ENCODE data around the gene SUGP1. TPM values are rescaled to one million over a fixed set of nuclear protein-coding genes. Genes with fewer than 3 reads are reported as not detected.

SUGP1 gene
- total RNA-seq, 1 donor = 27.1 TPM

GRCh38 chr19:19239675-19240074 is 80.6 kb downstream of the SUGP1 start:
- H3K36me3 ChIP-seq (ENCODE audit: insufficient read depth, low read length) = no peaks in the 10 kb centered on the region
- H3K79me2 ChIP-seq (ENCODE audit: insufficient read depth, low read length) = no peaks in the 10 kb centered on the region
- H3K4me1 ChIP-seq (ENCODE audit: insufficient read depth, low read length) = no peaks in the 10 kb centered on the region
- no peak overlapping the region for H3K4me2 ChIP-seq (ENCODE audit: insufficient read depth, low read length)
- H3K27ac ChIP-seq (ENCODE audit: low read depth, low read length) = no peak overlapping the region
- TF ChIP-seq, protein P1, sequence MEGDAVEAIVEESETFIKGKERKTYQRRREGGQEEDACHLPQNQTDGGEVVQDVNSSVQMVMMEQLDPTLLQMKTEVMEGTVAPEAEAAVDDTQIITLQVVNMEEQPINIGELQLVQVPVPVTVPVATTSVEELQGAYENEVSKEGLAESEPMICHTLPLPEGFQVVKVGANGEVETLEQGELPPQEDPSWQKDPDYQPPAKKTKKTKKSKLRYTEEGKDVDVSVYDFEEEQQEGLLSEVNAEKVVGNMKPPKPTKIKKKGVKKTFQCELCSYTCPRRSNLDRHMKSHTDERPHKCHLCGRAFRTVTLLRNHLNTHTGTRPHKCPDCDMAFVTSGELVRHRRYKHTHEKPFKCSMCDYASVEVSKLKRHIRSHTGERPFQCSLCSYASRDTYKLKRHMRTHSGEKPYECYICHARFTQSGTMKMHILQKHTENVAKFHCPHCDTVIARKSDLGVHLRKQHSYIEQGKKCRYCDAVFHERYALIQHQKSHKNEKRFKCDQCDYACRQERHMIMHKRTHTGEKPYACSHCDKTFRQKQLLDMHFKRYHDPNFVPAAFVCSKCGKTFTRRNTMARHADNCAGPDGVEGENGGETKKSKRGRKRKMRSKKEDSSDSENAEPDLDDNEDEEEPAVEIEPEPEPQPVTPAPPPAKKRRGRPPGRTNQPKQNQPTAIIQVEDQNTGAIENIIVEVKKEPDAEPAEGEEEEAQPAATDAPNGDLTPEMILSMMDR (IDR thresholded peaks at IDR 0.05; ENCODE audit: extremely low read depth, low read depth, low read length) = no peak
- DNase-seq (ENCODE audit: insufficient read length, low spot score, missing footprints) = peak; percentile 1
- no peaks in the 10 kb centered on the region for H4K20me1 ChIP-seq (ENCODE audit: insufficient read depth, low read length)
- H3K9me3 ChIP-seq (ENCODE audit: low read depth, low read length) = peaks cover 1% of the 10 kb centered on the region
- no peaks in the 10 kb centered on the region for H3K27me3 ChIP-seq (ENCODE audit: insufficient read depth, low read length)
- H3K4me3 ChIP-seq (ENCODE audit: insufficient read depth, low read length) = no peak overlapping the region
- no peak overlapping the region for H2AFZ ChIP-seq (ENCODE audit: low read length)

DNA sequence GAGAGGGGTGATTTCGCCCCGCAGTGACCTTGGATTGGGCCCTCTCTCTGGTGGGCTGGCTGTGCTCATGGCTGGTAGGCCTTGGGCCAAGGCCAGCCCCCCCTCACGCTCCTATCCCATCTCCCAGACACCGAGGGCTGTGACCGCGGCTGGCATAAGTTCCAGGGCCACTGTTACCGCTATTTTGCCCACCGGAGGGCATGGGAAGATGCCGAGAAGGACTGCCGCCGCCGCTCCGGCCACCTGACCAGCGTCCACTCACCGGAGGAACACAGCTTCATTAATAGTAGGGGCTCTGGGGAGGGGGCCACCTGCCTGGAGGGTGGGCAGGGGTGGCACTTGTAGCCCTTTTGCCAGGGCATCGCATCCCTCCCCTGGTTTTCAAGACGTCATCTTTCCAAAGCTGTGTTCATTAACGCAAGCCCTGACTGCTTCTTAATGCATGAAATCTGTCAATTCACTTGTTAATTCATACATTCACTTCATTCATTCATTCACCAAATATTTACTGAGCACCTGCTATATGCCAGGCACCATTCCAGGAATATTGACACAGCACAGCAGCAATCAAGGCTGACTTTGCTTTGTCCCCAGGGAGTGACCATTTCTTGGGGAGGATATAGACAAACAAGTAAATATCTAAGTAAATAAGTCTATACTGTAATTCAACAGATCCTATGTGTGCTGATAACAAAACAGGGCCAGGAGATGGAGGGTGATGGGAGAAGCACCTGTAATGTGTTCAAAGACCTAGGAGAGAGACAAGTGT is 82.0 kb downstream of the SUGP1 start:
- H3K27me3 ChIP-seq (ENCODE audit: insufficient read depth, low read length) = no peaks in the 10 kb centered on the region
- no peaks in the 10 kb centered on the region for H3K36me3 ChIP-seq (ENCODE audit: insufficient read depth, low read length)
- H2AFZ ChIP-seq (ENCODE audit: low read length) = no peak overlapping the region
- peak; percentile 27 for DNase-seq (ENCODE audit: insufficient read length, low spot score, missing footprints)
- TF ChIP-seq, protein P1 (IDR thresholded peaks at IDR 0.05; ENCODE audit: extremely low read depth, low read depth, low read length) = no peak
- H3K4me2 ChIP-seq (ENCODE audit: insufficient read depth, low read length) = no peak overlapping the region
- H3K27ac ChIP-seq (ENCODE audit: low read depth, low read length) = no peak overlapping the region
- H3K4me1 ChIP-seq (ENCODE audit: insufficient read depth, low read length) = no peaks in the 10 kb centered on the region
- H3K4me3 ChIP-seq (ENCODE audit: insufficient read depth, low read length) = no peak overlapping the region
- H3K9me3 ChIP-seq (ENCODE audit: low read depth, low read length) = peaks cover 4% of the 10 kb centered on the region
- no peaks in the 10 kb centered on the region for H4K20me1 ChIP-seq (ENCODE audit: insufficient read depth, low read length)
- H3K79me2 ChIP-seq (ENCODE audit: insufficient read depth, low read length) = no peaks in the 10 kb centered on the region

DNA sequence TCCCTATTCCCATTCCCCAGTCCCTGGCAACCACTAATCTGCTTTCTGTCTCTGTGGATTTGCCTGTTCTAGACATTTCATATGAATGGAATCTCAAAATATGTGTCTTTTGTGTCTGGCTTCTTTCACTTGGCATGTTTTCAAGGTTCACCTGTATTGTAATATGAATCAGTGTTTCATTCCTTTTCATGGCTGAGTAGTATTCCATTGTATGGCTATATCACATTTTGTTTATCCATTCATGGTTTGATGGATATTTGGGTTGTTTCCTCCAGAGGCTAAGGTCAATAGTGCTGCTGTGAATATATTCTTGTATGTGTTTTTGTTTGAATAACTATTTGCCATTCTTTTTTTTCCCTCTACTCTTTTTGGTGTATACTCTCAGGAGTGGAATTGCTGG is 84.1 kb downstream of the SUGP1 start:
- H3K4me2 ChIP-seq (ENCODE audit: insufficient read depth, low read length) = no peak overlapping the region
- TF ChIP-seq, protein P1 (IDR thresholded peaks at IDR 0.05; ENCODE audit: extremely low read depth, low read depth, low read length) = no peak
- DNase-seq (ENCODE audit: insufficient read length, low spot score, missing footprints) = peak; percentile 2
- no peaks in the 10 kb centered on the region for H3K4me1 ChIP-seq (ENCODE audit: insufficient read depth, low read length)
- no peaks in the 10 kb centered on the region for H3K27me3 ChIP-seq (ENCODE audit: insufficient read depth, low read length)
- no peak overlapping the region for H3K27ac ChIP-seq (ENCODE audit: low read depth, low read length)
- H3K9me3 ChIP-seq (ENCODE audit: low read depth, low read length) = peaks cover 4% of the 10 kb centered on the region
- no peaks in the 10 kb centered on the region for H3K36me3 ChIP-seq (ENCODE audit: insufficient read depth, low read length)
- H4K20me1 ChIP-seq (ENCODE audit: insufficient read depth, low read length) = no peaks in the 10 kb centered on the region
- H3K4me3 ChIP-seq (ENCODE audit: insufficient read depth, low read length) = no peak overlapping the region
- H3K79me2 ChIP-seq (ENCODE audit: insufficient read depth, low read length) = no peaks in the 10 kb centered on the region
- H2AFZ ChIP-seq (ENCODE audit: low read length) = no peak overlapping the region

GRCh38 chr19:19234220-19234816 is 86.0 kb downstream of the SUGP1 start:
- Histone ChIP-seq H3K36me3 (ENCODE audit: insufficient read depth, low read length) (no peaks in the 10 kb centered on the region), H3K9me3 (ENCODE audit: low read depth, low read length) (peaks cover 4% of the 10 kb centered on the region), H3K79me2 (ENCODE audit: insufficient read depth, low read length) (no peaks in the 10 kb centered on the region), H3K27ac (ENCODE audit: low read depth, low read length) (no peak overlapping the region), H4K20me1 (ENCODE audit: insufficient read depth, low read length) (no peaks in the 10 kb centered on the region), H3K4me3 (ENCODE audit: insufficient read depth, low read length) (no peak overlapping the region), H3K4me1 (ENCODE audit: insufficient read depth, low read length) (no peaks in the 10 kb centered on the region), H3K4me2 (ENCODE audit: insufficient read depth, low read length) (no peak overlapping the region), H2AFZ (ENCODE audit: low read length) (no peak overlapping the region), H3K27me3 (ENCODE audit: insufficient read depth, low read length) (no peaks in the 10 kb centered on the region)
- DNase-seq (ENCODE audit: insufficient read length, low spot score, missing footprints) = peak; percentile 64
- TF ChIP-seq, protein P1 (IDR thresholded peaks at IDR 0.05; ENCODE audit: extremely low read depth, low read depth, low read length) = no peak

Data from osteoblast (primary cell).